ENCODE results near the gene RASGRF2. TPM values are rescaled to one million over a fixed set of nuclear protein-coding genes. Genes with fewer than 3 reads are reported as not detected.

The RASGRF2 gene
- total RNA-seq, 2 experiments from 2014 or later = 9.2 to 10.8 TPM

DNA sequence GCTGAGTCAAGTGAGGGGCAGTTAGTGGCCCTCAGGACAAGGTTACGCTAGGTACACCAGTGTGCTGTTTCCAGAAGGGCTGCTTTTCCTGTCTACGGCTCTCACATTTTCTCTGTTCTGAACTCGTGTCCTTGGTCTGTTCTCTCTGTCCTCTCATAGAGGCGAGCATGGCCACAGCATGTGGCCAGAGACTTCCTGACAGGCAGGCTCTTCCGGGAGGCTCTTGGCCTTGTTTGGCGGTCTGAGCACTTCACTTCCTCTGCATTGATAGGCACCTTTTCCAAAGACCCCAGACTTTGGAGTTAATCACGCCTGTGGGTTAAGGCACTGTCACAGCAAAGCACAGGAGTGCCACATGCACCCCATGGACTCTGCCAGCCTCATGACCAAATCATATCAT, 274.1 kb downstream of the RASGRF2 start:
- H3K9me3 Mint-ChIP-seq = no peaks in the 10 kb centered on the region
- intact Hi-C loops (cut with micrococcal nuclease) = no loop called here
- no peaks in the 10 kb centered on the region for H3K36me3 Mint-ChIP-seq (ENCODE audit: low read depth)
- DNase-seq = no peak
- H3K27ac Mint-ChIP-seq = no peak overlapping the region
- CTCF ChIA-PET = no interaction called here
- no peak overlapping the region for H3K4me3 Mint-ChIP-seq
- peaks cover 14% of the 10 kb centered on the region for H3K4me1 Mint-ChIP-seq (ENCODE audit: low read depth)
- H3K27me3 Mint-ChIP-seq (ENCODE audit: low read depth) = peaks cover 3% of the 10 kb centered on the region

DNA sequence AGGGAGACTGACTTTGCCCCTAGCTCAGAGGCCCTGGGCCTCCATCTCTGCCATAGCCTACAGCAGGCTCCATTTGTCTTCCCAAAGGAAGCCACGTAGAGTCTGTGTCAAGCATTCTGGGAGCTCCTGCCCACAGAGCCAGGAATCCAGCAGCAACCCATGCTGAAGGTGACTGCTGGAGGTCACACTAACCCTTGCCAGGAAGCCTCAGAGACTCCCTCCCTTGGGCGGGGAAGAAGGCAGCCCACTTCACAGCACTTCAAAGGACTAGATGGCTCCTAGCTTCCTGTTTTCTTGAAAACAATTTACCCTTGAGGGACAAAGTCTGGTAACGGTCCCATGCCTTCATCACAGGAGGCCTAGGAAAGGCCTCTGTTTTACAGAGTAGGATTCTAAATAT, 274.6 kb downstream of the RASGRF2 start:
- intact Hi-C loops (cut with micrococcal nuclease) = no loop called here
- no peaks in the 10 kb centered on the region for H3K9me3 Mint-ChIP-seq
- DNase-seq = no peak
- H3K27ac Mint-ChIP-seq = no peak overlapping the region
- peaks cover 3% of the 10 kb centered on the region for H3K27me3 Mint-ChIP-seq (ENCODE audit: low read depth)
- peaks cover 14% of the 10 kb centered on the region for H3K4me1 Mint-ChIP-seq (ENCODE audit: low read depth)
- no peaks in the 10 kb centered on the region for H3K36me3 Mint-ChIP-seq (ENCODE audit: low read depth)
- CTCF ChIA-PET = interaction anchor here (0.7 kb wide), 1 partner anchor 64 kb away, joined by 3 read pairs; no protein-coding TSS in a partner anchor
- H3K4me3 Mint-ChIP-seq = no peak overlapping the region

DNA sequence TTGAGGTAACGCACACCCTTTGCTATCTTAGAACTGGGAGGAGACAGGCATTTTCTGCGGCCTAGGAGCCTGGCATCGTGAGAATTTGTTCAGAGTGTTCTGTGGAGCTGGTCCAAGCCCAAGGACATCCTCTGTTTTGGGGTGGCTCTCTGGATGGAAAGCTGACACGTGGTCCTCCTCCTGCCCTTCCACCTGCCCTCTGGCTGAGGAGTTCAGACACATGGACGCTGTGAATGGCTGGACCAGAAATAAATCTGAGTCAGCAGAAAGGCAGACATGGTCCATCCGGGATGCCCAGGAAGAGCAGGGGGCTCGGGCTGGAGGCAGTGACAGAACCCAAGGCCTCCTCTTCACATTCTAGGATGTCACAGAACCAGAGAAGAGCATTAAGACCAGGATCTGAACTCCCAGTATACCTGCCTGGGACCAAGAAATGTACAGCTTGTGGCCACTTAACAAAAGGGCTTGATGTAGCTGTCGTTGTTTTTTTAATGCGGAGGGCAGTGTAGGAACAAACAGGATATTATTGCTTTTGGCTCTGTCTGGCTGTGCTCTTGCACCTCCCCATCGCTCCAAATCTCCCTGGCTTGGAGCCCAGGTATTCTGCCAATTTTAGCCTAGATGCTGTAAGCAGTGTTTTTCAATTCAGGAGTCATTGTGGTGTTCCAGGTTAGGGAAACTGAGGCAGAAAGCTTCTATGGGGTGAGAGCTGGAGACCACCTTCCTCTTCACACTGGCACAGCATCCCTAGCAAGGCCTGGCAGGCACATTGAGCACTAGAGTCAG, 275.3 kb downstream of the RASGRF2 start:
- Mint-ChIP-seq H3K4me1 (ENCODE audit: low read depth) (peaks cover 14% of the 10 kb centered on the region), H3K9me3 (no peaks in the 10 kb centered on the region), H3K36me3 (ENCODE audit: low read depth) (no peaks in the 10 kb centered on the region), H3K4me3 (no peak overlapping the region), H3K27me3 (ENCODE audit: low read depth) (peaks cover 3% of the 10 kb centered on the region), H3K27ac (no peak overlapping the region)
- CTCF ChIA-PET = interaction anchor here (0.7 kb wide), 1 partner anchor 63 kb away, joined by 3 read pairs; no protein-coding TSS in a partner anchor
- intact Hi-C loops (cut with micrococcal nuclease) = no loop called here
- DNase-seq = no peak

DNA sequence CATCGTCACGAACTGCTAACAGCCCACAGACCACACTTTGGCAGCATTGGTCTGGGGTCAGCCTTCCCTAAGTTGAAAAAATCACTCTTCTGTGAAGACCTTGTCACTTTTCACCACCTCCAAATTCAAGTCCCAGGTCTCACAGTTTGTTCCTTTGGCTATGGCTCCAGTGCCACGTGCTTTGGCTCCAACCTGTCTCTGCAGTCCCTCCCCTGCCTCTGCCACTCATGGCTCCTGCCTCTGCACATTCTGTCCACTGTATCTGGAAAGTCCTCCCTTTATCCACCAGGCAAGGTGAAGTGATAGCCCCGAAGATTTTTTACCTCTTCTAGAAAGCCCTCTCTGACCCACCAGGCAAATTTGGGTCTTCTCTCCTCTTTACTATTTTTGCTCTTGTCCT, 278.3 kb downstream of the RASGRF2 start:
- H3K36me3 Mint-ChIP-seq (ENCODE audit: low read depth) = no peaks in the 10 kb centered on the region
- no peaks in the 10 kb centered on the region for H3K9me3 Mint-ChIP-seq
- DNase-seq = no peak
- no peaks in the 10 kb centered on the region for H3K27me3 Mint-ChIP-seq (ENCODE audit: low read depth)
- H3K4me3 Mint-ChIP-seq = no peak overlapping the region
- intact Hi-C loops (cut with micrococcal nuclease) = no loop called here
- peaks cover 9% of the 10 kb centered on the region for H3K4me1 Mint-ChIP-seq (ENCODE audit: low read depth)
- CTCF ChIA-PET = no interaction called here
- H3K27ac Mint-ChIP-seq = no peak overlapping the region

DNA sequence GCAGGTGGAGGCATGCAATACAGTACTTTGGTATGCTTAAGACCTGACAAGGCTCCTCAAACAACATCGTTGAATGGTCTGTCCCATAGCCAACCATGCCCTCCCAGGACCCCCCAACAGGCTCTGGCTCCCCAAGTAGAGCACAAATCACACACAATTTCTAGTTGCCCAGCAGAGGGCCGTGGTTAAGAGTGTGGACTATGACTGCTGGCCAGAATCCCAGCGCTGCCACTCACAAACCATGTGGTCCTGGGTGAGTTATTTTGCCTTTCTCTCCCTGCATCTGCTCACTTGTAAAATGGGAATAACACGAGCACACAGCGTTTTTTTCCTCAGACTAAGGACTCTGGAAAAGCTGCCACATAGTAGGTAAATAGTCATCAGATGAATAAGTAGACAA, 279.4 kb downstream of the RASGRF2 start:
- intact Hi-C loops (cut with micrococcal nuclease) = loop anchor here (10.0 kb wide), 1 partner anchor 55 kb away; no protein-coding TSS in a partner anchor
- DNase-seq = no peak
- CTCF ChIA-PET = no interaction called here
- Mint-ChIP-seq H3K4me1 (ENCODE audit: low read depth) (peaks cover 2% of the 10 kb centered on the region), H3K27ac (no peak overlapping the region), H3K36me3 (ENCODE audit: low read depth) (no peaks in the 10 kb centered on the region), H3K27me3 (ENCODE audit: low read depth) (no peaks in the 10 kb centered on the region), H3K4me3 (no peak overlapping the region), H3K9me3 (no peaks in the 10 kb centered on the region)

DNA sequence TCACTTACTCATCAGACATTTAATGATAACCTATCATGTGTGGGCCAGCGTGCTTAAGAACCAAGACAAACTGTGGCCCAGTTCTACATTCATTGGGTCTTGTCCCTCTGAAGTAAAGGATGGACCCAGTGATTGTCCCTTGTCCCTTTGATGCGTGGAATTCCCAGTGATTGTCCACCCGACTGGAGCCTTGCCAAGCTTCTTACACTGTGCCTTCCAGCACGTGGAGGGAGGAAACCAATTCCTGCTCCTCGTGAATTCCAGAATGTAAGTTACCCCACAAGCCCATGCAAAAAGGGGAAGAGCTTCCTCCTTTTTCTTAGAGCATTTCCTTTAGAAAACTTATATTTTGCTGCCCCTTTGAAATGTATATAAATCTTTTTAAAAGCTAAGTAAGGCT, 280.8 kb downstream of the RASGRF2 start:
- intact Hi-C loops (cut with micrococcal nuclease) = loop anchor here (10.0 kb wide), 1 partner anchor 54 kb away; no protein-coding TSS in a partner anchor
- no peak for DNase-seq
- H3K27ac Mint-ChIP-seq = no peak overlapping the region
- H3K9me3 Mint-ChIP-seq = no peaks in the 10 kb centered on the region
- H3K4me1 Mint-ChIP-seq (ENCODE audit: low read depth) = no peaks in the 10 kb centered on the region
- no peak overlapping the region for H3K4me3 Mint-ChIP-seq
- CTCF ChIA-PET = interaction anchor here (1.2 kb wide), 1 partner anchor 59 kb away, joined by 3 read pairs; no protein-coding TSS in a partner anchor
- H3K27me3 Mint-ChIP-seq (ENCODE audit: low read depth) = no peaks in the 10 kb centered on the region
- no peaks in the 10 kb centered on the region for H3K36me3 Mint-ChIP-seq (ENCODE audit: low read depth)

DNA sequence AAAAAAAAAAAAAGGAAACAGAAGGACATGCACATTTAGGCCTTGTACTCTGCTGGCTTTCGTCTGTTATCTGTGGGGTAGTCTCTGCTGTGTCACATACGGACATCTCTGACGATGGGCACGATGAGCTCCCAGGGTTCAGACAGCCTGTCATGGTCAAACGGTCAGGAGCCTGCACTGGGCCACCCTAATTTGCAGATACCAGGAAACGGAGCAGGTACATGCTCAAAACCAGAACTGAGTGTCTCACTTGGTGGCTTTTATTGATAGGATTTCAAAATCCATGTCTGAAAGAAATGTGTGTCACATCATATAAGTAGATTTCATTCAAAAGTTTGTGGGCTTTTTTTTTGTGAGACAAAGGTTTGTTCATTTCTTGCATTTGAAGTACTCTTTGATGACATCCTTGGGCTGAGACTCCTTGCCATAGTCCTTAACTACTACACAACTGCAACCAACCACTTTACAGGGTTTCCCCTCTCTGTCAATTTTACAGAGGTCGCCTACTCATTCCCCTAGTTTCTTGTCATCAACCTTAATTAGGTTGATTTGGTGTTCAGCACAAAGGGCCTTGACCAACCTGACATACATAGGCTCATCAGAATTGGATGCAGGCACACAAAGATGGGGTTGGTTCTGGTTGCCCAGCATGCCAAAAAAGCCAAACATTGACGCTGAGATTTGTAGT, 281.9 kb downstream of the RASGRF2 start:
- H3K4me1 Mint-ChIP-seq (ENCODE audit: low read depth) = no peaks in the 10 kb centered on the region
- no peak overlapping the region for H3K4me3 Mint-ChIP-seq
- CTCF ChIA-PET = no interaction called here
- H3K9me3 Mint-ChIP-seq = no peaks in the 10 kb centered on the region
- H3K27ac Mint-ChIP-seq = no peak overlapping the region
- intact Hi-C loops (cut with micrococcal nuclease) = loop anchor here (10.0 kb wide), 1 partner anchor 53 kb away; no protein-coding TSS in a partner anchor
- H3K36me3 Mint-ChIP-seq (ENCODE audit: low read depth) = no peaks in the 10 kb centered on the region
- no peaks in the 10 kb centered on the region for H3K27me3 Mint-ChIP-seq (ENCODE audit: low read depth)
- DNase-seq = no peak

DNA sequence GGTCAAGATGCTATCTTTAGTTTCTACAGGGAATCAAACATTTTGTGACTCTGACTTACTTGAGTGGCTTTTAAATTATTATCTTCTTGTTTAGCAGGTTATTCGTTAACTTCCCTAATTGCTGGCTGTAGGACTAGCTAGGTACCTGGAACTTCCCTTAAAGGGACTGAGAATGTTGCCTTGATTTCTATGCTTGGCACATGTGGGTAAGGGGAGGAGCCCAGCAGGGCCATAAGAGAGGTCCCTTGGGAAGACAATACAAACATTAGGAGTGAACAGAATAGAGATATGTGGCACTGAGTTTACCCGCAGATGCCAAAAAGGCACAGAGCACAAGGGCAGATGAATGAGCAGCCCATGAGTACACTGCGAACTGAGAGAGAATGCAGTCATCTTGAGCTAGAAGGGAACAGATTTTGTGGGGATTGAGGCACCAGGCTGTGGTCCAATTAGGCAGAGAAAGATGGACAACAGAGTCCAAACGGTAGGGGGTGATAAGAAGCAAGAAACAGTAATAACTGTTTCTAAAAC, 282.8 kb downstream of the RASGRF2 start:
- no peaks in the 10 kb centered on the region for H3K4me1 Mint-ChIP-seq (ENCODE audit: low read depth)
- intact Hi-C loops (cut with micrococcal nuclease) = loop anchor here (10.0 kb wide), 1 partner anchor 52 kb away; no protein-coding TSS in a partner anchor
- CTCF ChIA-PET = interaction anchor here (0.6 kb wide), 1 partner anchor 1837 kb away, joined by 3 read pairs; no protein-coding TSS in a partner anchor
- no peaks in the 10 kb centered on the region for H3K36me3 Mint-ChIP-seq (ENCODE audit: low read depth)
- no peak for DNase-seq
- no peaks in the 10 kb centered on the region for H3K9me3 Mint-ChIP-seq
- H3K27ac Mint-ChIP-seq = no peak overlapping the region
- H3K27me3 Mint-ChIP-seq (ENCODE audit: low read depth) = no peaks in the 10 kb centered on the region
- H3K4me3 Mint-ChIP-seq = no peak overlapping the region

DNA sequence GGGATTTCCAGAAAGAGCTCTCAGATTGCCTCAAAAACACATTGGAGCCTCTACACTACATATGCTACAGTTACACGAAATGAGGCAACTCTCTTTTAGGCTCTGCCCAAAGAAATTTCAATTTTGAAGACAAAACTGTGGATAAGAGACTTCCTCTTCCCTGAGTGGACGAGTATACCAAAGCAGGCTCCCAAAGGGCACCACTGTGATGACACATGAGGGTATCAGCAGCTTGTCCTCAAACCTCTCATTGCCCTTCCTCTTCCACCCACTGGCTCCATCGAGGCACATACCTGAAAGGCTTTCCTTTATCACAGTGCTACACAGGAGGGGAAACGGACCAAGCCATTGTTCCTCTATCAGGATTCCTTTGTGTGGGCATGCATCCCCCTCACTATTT, 284.3 kb downstream of the RASGRF2 start:
- intact Hi-C loops (cut with micrococcal nuclease) = loop anchor here (10.0 kb wide), 1 partner anchor 50 kb away; no protein-coding TSS in a partner anchor
- Mint-ChIP-seq H3K36me3 (ENCODE audit: low read depth) (no peaks in the 10 kb centered on the region), H3K27me3 (ENCODE audit: low read depth) (no peaks in the 10 kb centered on the region), H3K4me1 (ENCODE audit: low read depth) (no peaks in the 10 kb centered on the region), H3K4me3 (no peak overlapping the region), H3K27ac (no peak overlapping the region), H3K9me3 (no peaks in the 10 kb centered on the region)
- CTCF ChIA-PET = no interaction called here
- DNase-seq = no peak

DNA sequence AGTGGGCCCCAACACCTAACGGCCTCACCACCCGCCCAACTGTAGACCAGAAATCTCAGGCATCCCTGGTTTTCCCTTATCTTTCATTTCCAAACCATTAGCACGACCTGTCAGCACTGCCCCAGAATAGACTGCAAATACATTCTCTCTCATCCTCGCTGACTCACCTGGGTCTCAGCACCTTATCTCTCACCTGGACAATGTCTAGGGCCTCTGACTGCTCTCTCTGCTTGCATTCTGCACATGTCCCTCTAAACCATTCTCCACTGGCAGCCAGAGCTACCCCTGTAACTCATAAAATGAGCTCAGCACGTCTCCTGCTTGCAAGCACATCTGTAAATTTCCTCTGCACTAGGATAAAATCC, 285.7 kb downstream of the RASGRF2 start:
- H3K27ac Mint-ChIP-seq = no peak overlapping the region

DNA sequence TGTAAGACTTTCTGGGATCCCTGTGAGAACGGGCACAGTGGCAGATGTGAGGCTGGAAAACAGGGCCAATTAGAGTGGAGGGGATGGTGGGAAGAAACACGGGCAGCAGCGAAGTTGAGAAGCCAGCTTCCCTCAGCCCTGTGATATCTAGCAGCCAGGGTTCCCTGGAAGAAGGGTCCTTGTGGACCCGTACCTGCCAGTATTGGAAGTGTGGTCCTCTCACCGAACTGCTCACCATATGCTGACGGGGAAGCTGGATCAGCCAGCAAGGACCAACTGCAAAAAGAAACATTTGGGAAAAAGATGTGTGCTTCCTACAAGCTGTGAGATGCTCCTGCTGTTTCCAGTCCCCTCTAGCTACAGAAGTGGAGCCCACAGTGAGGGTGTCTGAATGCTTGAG, 286.5 kb downstream of the RASGRF2 start:
- Mint-ChIP-seq H3K27ac (no peak overlapping the region), H3K36me3 (ENCODE audit: low read depth) (peaks cover 6% of the 10 kb centered on the region), H3K27me3 (ENCODE audit: low read depth) (no peaks in the 10 kb centered on the region), H3K9me3 (no peaks in the 10 kb centered on the region), H3K4me3 (no peak overlapping the region), H3K4me1 (ENCODE audit: low read depth) (no peaks in the 10 kb centered on the region)
- CTCF ChIA-PET = no interaction called here
- DNase-seq = no peak
- intact Hi-C loops (cut with micrococcal nuclease) = loop anchor here (10.0 kb wide), 1 partner anchor 48 kb away; no protein-coding TSS in a partner anchor

More for the DNA sequence above, 285.7 kb downstream of the RASGRF2 start:
- no peak for DNase-seq
- intact Hi-C loops (cut with micrococcal nuclease) = loop anchor here (10.0 kb wide), 1 partner anchor 49 kb away; no protein-coding TSS in a partner anchor
- Mint-ChIP-seq H3K9me3 (no peaks in the 10 kb centered on the region), H3K36me3 (ENCODE audit: low read depth) (peaks cover 4% of the 10 kb centered on the region), H3K4me1 (ENCODE audit: low read depth) (no peaks in the 10 kb centered on the region), H3K4me3 (no peak overlapping the region), H3K27me3 (ENCODE audit: low read depth) (no peaks in the 10 kb centered on the region)
- CTCF ChIA-PET = interaction anchor here (0.6 to 0.7 kb wide), 2 partner anchors 41 to 53 kb away, joined by 3 read pairs; no protein-coding TSS in a partner anchor

DNA sequence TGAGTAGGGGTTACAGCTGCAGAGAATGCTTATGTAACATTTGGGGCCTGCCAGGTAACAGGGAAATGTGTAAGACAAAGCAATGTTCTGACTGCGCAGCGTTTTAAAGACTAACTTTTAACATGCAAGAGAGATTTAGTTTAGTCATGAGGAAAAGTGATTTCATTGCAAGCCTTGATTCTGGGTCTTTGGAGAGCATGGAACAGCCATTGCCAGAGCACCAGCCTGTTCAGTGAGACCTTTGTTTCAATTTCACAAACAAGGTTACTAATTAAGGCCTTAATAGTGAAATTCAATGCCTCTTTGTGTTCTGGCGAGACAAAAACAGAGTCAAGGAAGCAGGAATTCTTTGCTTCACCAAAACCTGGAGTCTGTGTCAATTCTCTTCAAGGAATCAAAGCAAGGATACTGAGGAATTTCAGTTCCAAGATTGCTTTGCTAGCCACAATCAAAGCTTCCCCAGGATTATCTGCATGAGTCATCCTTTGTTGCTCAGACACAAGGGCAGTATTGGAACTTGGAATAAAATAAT, 287.3 kb downstream of the RASGRF2 start:
- no peak for DNase-seq
- CTCF ChIA-PET = no interaction called here
- H3K4me3 Mint-ChIP-seq = no peak overlapping the region
- no peak overlapping the region for H3K27ac Mint-ChIP-seq
- no peaks in the 10 kb centered on the region for H3K27me3 Mint-ChIP-seq (ENCODE audit: low read depth)
- H3K4me1 Mint-ChIP-seq (ENCODE audit: low read depth) = no peaks in the 10 kb centered on the region
- peaks cover 6% of the 10 kb centered on the region for H3K36me3 Mint-ChIP-seq (ENCODE audit: low read depth)
- H3K9me3 Mint-ChIP-seq = no peaks in the 10 kb centered on the region
- intact Hi-C loops (cut with micrococcal nuclease) = loop anchor here (10.0 kb wide), 1 partner anchor 47 kb away; no protein-coding TSS in a partner anchor

All from activated naive CD4-positive, alpha-beta T cell treated with anti-CD3 and anti-CD28 coated beads for 36 hours (primary cell).